GM21528 (cell line): ENCODE results near the gene SYT9.

Experiments used
- ATAC-seq: cut with Tn5 transposase; IDR thresholded peaks from one replicate; pipeline ENCODE4 v1.9.1; 2021; ENCODE audit warnings: mild to moderate bottlenecking, moderate library complexity; ENCODE audit not compliant: unreplicated experiment, low FRiP score

Gene SYT9

GRCh38 chr11:7451952-7452494 lies 200.3 kb downstream of the SYT9 start:
- no peak for ATAC-seq

GRCh38 chr11:7454854-7455253 lies 203.2 kb downstream of the SYT9 start:
- ATAC-seq: no peak

GRCh38 chr11:7457211-7457610 lies 205.5 kb downstream of the SYT9 start:
- no peak for ATAC-seq

GRCh38 chr11:7462706-7463105 lies 211.0 kb downstream of the SYT9 start:
- no peak for ATAC-seq

- peak; percentile 63 for ATAC-seq
These were observed 215.9 kb downstream of the SYT9 start for GRCh38 chr11:7467652-7468051.

GRCh38 chr11:7469351-7469865 lies 217.7 kb downstream of the SYT9 start:
- no peak for ATAC-seq

- ATAC-seq: no peak
These were observed 219.4 kb downstream of the SYT9 start for GRCh38 chr11:7471071-7471470.

GRCh38 chr11:7473717-7474116 lies 222.0 kb downstream of the SYT9 start:
- peak; percentile 74 for ATAC-seq

GRCh38 chr11:7480113-7480512 lies 228.4 kb downstream of the SYT9 start:
- ATAC-seq: no peak

GRCh38 chr11:7484131-7484530 lies 232.4 kb downstream of the SYT9 start:
- ATAC-seq: no peak

- no peak for ATAC-seq
These were observed 232.9 kb downstream of the SYT9 start for GRCh38 chr11:7484645-7485044.

- no peak for ATAC-seq
These were observed 233.7 kb downstream of the SYT9 start, which contains the start of gene OLFML1 for GRCh38 chr11:7485186-7486097. OLFML1 (plus strand) TSS chr11:7485506; CDS start chr11:7485876, 370 bp downstream.

GRCh38 chr11:7486098-7486780 lies 234.5 kb downstream of the SYT9 start:
- no peak for ATAC-seq

GRCh38 chr11:7486781-7487140 lies 235.1 kb downstream of the SYT9 start:
- no peak for ATAC-seq

GRCh38 chr11:7487360-7487759 lies 235.7 kb downstream of the SYT9 start:
- no peak for ATAC-seq

- ATAC-seq: no peak
These were observed 237.0 kb downstream of the SYT9 start for GRCh38 chr11:7488681-7489080.

- ATAC-seq: no peak
These were observed 237.7 kb downstream of the SYT9 start for GRCh38 chr11:7489376-7489775.

- ATAC-seq: no peak
These were observed 238.3 kb downstream of the SYT9 start for GRCh38 chr11:7490054-7490453.

- ATAC-seq: no peak
These were observed 238.8 kb downstream of the SYT9 start for GRCh38 chr11:7490535-7490934.

GRCh38 chr11:7492253-7492652 lies 240.5 kb downstream of the SYT9 start:
- no peak for ATAC-seq

GRCh38 chr11:7493670-7494069 lies 242.0 kb downstream of the SYT9 start:
- no peak for ATAC-seq
